ENCODE results near the gene SORCS1.

- TF ChIP-seq, protein P1, sequence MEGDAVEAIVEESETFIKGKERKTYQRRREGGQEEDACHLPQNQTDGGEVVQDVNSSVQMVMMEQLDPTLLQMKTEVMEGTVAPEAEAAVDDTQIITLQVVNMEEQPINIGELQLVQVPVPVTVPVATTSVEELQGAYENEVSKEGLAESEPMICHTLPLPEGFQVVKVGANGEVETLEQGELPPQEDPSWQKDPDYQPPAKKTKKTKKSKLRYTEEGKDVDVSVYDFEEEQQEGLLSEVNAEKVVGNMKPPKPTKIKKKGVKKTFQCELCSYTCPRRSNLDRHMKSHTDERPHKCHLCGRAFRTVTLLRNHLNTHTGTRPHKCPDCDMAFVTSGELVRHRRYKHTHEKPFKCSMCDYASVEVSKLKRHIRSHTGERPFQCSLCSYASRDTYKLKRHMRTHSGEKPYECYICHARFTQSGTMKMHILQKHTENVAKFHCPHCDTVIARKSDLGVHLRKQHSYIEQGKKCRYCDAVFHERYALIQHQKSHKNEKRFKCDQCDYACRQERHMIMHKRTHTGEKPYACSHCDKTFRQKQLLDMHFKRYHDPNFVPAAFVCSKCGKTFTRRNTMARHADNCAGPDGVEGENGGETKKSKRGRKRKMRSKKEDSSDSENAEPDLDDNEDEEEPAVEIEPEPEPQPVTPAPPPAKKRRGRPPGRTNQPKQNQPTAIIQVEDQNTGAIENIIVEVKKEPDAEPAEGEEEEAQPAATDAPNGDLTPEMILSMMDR (conservative IDR thresholded peaks at IDR 0.05 in 1 of 2, IDR thresholded peaks at IDR 0.05 in 1 of 2; ENCODE audit: low read depth in 1 of 2, low read length in 2 of 2): no peak
- TF ChIP-seq EZH2 (IDR thresholded peaks at IDR 0.05; ENCODE audit: low read length, missing control alignments): no peak
Measured at GRCh38 chr10:106941297-106942034, 223.0 kb downstream of the SORCS1 start.
